Retina (tissue), 1 donor: Measurements from ENCODE around the gene EIF2AK3.
"Not testable (repeated sequence)": the region's sequence is repeated elsewhere in the genome, so short reads cannot be mapped to it uniquely, and the experiment has no call there.

ENCODE experiments used
- DNase-seq: peaks from one replicate; pipeline ENCODE4 v3.0.0-alpha.2; 2016

Gene EIF2AK3

DNA sequence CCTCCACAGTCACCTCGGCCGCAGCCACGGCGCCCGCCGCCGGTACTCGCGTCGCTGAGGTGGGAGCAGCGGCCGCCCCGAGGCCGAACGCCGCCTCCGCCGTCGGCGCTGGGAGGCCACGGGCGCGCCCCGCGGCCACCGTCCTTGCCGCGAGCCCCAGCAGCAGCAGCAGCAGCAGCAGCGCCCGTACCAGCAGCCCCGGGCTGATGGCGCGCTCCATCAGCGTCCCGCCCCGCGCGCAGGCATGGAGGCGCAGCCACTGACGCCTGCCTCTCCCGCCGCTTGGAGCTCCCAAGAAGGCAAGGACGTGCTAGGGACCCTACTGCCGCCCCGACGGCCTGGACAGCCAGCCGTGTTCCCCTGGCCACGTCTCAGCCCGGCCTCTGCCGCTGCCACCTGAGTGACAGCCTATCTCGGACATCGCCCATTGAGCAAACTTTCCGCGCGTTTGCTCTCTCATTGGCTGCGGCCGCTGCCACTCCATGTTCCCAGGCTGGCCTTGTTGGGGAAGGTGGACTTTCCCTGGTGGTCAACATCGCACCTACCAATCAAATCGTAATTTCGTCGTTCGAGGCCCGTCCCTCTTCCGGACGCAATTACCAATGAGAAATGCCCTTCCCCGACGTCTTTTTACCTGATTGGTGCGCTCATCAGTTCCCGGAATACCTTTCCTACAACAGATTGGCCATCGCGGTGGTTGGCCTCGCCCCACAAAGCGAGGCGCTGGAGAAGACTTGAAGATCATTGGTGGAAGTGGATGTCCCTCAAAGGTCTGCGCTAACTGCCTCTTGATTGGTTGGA, at the start of gene EIF2AK3:
Gene EIF2AK3 (minus strand): TSS at position 410 of the 801 bp plus-strand sequence. CDS start 190 bp downstream, at position 220.
- peak; percentile 99 for DNase-seq

DNA sequence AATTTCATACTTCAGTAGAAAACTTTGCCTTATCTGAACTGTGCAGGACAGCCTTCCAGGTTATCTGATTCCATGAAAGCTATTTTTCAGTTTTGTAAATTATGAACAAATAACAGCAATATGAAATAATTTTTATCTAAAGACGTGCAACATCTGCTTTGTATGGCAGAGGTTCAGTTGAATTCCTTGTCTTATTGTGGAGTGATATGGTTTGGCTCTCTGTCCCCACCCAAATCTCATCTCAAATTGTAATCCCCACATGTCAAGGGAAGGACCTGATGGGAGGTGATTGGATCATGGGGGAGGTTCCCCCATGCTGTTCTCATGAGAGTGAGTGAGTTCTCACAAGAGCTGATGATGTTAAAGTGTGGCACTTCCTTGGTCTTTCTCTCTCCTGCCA, 46.1 kb upstream of the EIF2AK3 start:
- DNase-seq = no peak

DNA sequence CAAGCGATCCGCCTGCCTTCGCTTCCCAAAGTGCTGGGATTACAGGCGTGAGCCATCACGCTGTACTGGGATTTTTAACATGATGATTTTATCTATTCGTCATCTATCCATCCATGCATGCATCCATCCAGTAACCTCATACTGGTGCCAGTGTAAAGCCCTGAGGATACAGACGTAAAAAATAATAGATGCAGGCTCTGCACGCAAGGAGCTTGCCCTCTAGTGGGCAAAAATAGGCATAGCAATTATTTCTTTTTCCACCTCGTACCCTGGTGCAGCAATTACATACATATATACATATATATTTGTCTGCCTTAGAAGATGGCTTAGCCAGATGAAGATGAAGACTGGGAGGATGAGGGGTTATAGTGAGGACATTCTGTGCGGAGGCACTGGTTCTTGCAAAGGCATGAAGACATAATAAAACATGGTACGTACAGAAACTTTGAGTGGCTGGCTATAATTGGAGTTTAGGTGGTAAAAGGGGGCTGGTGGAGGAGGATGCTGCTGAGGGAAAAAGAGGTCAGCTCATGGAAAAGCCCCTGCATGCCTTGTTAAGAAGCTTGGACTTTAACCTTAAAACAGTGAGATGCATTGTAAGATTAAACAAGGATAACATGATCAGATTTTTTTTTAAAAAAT, 44.6 kb upstream of the EIF2AK3 start:
- peak; percentile 74 for DNase-seq

GRCh38 chr2:88669482-88670214, 42.4 kb upstream of the EIF2AK3 start:
- DNase-seq = no peak

- no peak for DNase-seq
Observed at GRCh38 chr2:88668862-88669261, 41.6 kb upstream of the EIF2AK3 start.

GRCh38 chr2:88667219-88667618, 40.0 kb upstream of the EIF2AK3 start:
- no peak for DNase-seq

DNA sequence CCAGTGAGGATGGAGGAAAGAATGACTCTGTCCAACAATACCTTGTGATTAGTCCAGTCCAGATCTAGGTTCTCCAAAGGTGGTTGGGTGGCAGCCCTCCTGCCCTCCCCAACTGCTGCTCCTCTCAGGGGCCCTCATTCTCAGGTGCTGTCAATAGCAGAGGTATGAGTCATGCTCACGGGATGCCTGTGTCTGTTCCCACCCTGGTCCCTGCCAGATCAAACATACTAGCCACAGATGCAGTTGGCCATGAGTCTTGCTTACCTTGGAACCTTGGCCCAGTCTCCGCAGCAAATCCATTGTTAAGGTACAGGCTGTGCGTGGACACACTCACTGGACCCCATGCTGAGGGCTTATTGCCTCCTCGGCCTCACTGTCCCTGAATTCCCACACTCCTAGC, 39.3 kb upstream of the EIF2AK3 start:
- DNase-seq = no peak

- DNase-seq = no peak
Observed at GRCh38 chr2:88660622-88661021, 33.4 kb upstream of the EIF2AK3 start.

DNA sequence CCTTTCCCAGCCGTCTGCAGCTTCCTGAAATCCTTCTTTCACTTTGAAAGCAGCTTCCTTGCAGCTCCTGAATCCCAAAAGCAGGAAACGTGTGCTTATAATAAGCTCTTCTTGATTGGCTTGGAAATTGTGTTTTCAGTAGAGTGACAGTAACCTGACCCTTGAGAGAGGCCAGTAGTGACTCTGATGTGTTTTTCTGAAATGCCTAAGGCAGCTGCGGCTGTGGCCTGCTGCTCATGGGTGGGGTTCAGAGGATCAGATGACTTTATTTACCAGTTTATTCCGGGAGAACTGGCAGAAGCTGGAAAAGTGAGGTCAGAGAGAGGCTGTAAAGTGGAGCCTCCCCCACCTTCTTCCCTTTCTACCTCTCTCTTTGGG, 32.3 kb upstream of the EIF2AK3 start:
- DNase-seq = peak; percentile 4

GRCh38 chr2:88658881-88659537, 31.7 kb upstream of the EIF2AK3 start:
- DNase-seq = no peak

DNA sequence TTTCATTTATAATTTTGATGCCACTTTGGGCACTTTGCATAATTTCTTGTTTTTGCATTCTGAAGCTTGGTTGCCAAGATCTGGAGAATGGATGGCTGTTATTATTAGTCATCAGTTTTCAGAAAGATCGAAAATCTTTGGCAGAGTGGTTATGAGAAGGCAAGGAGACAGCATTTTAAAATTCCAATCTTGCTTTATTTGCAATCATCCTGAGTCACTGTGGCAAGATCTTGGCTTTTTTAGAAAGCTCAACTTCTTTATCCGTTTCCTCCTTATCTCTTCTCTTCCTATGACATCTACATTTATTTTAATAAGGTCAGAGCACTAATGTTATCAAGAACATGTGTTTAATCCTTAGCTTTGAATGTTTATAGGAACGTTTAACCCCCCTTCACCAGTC, 31.1 kb upstream of the EIF2AK3 start:
- DNase-seq = no peak

DNA sequence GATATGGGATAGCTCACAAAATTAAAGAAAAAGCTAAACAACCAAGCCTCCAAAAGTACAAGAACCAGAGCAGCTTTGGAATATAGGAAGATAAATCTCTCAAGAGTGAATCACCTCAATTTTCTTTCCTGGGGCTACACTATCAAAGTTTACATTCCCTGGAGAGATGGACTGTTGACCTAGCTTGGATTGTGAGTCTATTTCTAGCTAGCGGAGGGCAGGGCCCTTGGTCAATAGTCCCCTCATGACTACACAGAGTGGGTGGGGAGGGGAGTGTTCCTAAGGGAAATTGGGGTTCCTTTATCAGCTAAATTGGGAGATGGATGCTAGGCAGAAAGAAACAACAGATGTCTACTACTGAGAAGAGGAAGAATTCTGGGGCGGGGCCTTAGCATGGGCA, 29.9 kb upstream of the EIF2AK3 start:
- no peak for DNase-seq

GRCh38 chr2:88656690-88657089, 29.4 kb upstream of the EIF2AK3 start:
- no peak for DNase-seq

GRCh38 chr2:88654714-88655113, 27.4 kb upstream of the EIF2AK3 start:
- DNase-seq = no peak

DNA sequence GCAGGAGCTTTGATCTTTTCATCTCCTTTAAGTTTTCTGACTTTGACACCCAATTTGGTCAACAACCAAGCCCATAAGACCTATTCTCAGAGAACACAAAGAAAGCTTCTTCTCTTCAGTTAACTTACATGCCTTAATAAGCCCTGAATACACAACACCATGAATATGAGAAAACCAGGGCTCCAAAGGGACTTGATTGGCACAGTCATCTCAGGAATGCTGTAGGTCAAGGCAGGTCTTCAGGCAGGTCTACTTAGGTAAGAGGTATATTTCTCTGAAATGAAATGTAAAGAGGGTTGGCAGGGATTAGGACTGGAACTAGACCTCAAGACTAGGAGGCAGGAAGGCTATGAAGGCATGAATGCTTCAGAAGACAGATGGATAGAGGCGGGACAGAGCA, 24.4 kb upstream of the EIF2AK3 start:
- DNase-seq = no peak

DNA sequence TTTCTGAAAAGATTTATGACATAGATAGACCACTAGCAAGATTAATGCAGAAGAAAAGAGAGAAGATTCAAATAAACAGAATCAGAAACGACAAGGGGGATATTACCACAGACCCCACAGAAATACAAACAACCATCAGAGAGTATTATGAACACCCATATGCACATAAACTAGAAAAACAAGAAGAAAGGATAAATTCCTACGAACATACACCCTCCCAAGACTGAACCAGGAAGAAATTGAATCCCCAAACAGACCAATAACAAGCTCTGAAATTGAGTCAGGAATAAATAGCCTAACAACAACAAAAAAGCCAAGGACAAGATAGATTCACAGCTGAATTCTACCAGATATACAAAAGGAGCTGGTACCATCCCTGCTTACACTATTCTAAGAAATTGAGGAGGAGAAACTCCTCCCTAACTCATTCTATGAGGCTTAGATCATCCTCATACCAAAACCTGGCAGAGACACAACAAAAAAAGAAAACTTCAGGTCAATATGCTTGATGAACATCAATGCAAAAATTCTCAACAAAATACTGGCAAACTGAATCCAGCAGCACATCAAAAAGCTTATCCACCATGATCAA, 18.1 kb upstream of the EIF2AK3 start:
- DNase-seq = not testable (repeated sequence)

GRCh38 chr2:88642278-88642677, 15.0 kb upstream of the EIF2AK3 start:
- no peak for DNase-seq

DNA sequence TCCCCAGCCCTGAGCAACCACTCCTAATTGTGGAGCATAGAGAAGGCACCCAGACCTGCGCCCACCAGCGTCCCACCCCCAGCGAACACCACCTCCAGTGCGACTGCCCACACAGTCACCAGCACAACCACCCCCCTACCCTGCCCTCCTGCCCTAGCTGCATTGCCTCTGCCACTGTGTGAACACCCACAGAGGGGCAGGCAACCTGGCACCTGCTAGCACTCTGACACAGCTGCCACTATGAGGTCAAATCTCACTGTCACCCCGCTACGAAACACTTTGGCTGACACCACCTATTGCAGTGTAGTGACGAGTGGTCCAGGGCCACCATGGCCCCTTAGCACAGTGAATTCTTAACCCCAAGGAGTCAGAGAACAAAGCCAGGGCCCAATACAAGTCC, 14.1 kb upstream of the EIF2AK3 start:
- no peak for DNase-seq

DNA sequence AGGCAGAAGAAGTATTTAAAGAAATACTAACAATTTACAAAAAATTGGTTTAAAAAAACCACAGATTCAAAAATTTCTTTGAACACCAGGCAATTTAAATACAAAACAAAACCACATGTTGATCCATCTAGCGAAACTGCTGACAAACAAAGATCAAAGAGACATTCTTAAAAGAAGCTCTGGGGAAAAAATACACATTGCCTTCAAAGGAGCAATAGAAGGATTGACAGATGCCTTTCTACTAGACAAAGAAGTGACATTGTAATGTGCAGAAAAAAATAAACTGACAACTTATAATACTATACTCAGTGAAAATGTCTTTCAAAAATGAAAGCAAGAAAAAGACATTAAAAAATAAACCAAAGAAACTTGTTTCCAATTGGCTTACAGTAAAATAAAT, 12.6 kb upstream of the EIF2AK3 start:
- DNase-seq = no peak

DNA sequence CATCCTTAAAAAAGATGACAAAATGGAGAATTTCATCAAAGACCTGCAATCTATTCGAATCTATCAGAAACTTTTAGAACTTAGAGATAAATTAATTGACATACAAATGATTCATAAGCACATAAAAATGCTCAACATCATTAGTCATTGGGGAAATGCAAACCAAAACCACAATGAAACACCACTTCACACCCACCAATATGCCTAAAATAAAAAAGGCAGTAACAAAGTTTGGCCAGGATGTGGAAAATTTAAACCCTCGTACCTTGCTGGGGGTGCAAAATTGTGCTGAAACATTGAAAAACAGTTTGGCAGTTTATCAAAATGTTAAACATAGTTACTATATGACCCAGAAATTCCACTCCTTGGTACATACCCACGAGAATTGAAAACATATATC, 11.5 kb upstream of the EIF2AK3 start:
- no peak for DNase-seq

DNA sequence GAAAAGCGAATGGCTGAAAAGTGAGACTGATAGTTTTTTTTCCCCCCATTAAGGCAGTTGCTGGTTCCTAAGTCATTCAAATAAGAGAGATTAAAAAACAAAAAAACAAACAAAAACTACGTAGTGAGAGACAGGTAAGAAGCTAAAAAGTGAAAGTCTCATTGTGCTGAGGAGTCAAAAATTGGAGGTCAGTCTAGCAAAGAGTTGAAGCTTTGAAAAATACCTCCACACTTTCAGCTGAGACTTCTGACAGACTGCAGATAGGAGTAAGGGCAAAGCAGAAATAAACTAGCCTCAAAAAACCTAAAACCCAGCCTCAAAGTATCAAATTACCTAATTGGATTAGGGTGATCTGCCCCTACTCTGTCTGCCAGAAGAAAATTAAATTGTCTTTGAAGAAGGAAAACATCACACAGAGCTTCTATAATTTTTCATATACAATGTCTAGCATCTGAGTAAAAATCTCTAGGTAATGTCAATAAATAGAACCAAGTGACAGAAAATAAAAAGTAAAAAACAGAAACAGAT, 10.9 kb upstream of the EIF2AK3 start:
- no peak for DNase-seq

DNA sequence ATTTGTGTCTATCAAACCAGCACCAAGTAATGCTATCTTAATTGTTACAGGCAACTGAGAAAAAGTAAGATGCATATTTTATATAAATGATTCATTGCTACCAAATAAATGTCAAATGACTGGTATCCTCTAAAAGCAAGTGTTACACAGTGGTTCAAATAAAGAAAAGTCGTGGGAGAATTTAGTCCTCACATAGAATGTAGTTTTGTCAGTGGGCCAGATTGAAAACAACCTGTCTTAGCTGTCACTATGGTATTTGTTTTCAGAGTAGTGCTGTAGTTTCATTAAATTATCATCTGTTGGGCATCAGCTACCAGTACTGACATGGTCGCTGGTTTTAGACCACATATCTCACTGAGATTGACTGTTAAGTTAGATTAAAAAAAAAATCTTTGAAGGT, 10.2 kb upstream of the EIF2AK3 start:
- no peak for DNase-seq

DNA sequence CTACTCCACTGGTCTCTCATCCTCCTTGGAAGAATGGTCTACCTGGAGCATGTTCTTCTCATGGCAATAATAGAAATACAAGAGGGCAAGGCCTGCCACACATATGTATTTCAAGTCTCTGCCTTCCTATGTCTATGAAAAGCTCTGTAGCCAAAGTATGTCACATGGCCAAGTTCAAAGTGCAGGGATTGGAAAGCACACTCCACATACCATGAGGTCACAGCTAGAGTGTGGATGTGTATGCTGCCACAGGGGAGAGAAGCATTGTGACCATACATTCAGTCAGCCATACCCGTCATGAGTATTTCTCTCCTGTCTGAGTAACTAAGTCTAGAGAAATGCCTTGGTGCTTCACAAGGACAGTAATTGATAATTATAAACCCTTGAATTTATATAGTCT, 8.8 kb upstream of the EIF2AK3 start:
- DNase-seq = no peak
